GM21360 (cell line): Measurements from ENCODE around the gene KRT12.
"Not testable (repeated sequence)": the region's sequence is repeated elsewhere in the genome, so short reads cannot be mapped to it uniquely, and the experiment has no call there.

Experiments
- ATAC-seq: cut with Tn5 transposase; IDR thresholded peaks from one replicate; pipeline ENCODE4 v1.9.1; 2021; ENCODE audit warnings: mild to moderate bottlenecking, moderate library complexity; ENCODE audit not compliant: unreplicated experiment

Gene KRT12

DNA sequence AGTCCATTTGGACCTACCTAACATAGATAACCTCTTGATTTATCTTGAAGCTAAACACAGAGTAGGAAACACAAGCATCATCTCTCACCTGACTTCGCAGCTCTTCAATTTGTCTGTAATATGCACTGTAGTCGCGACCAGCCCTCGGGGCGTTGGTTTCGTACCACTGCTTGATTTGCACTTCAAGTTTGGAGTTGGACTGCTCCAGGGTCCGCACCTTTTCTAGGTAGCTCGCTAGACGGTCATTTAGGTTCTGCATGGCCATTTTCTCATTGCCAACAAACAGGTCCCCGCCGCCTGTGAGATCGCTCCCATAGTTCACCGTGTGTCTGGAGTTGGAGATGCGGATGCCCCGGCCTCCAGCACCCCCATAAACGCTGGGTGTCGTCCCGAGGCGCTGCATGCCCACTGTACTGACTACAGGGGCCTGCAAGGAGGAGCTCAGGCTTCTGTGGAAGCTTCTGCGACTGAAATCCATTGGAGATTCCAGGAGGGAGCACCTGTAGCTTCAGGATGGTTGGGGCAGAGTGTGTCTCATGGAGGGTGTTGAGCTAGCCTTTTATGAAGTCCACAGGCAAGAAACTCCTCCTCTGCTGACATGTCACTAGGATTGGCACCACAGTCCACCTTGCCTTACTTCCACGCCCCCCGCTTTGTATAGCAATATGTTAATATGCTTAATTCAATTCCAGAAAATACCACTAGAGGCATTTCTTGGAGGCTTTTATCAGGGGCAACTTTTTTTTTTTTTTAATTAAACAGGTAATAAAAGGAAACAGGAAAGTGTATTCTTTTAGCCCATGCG, 17.9 kb upstream of the KRT12 start, which contains the start of gene KRT20:
Gene KRT20 (minus strand): TSS at position 535 of the 805 bp plus-strand sequence. CDS start 57 bp downstream, at position 478.
- no peak for ATAC-seq

DNA sequence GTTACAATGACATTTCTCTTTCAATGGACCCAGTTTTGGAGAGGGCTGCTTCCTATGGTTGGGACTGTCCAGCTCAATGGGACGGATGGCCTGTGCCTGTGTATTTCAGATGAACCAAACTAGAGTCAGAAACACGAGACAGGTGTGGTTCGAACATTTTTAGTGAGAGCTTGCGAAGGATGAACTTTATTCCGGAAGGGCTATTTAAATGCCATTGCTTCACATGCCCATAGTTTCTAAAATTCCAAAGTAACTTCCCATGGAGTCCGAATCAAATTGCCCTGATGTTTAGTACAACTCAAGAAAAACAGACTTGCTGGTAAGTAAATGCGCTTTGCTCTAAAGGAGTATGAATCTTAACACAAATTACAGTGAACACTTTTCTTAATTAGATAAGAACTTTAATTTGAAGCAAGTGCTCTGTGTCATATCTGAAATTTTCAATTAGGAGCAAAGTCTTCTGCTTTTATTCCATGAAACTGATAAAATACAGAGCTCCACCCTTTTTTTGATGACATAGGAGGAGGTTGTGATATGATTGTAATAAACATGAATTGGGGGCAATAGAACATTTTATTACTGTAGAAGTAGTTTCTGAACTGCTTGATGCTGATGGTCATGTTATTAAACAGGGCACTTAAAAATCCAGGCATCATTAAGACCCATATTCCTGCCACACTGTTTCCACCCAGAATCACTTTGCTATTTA, 16.8 kb upstream of the KRT12 start:
- ATAC-seq = no peak

DNA sequence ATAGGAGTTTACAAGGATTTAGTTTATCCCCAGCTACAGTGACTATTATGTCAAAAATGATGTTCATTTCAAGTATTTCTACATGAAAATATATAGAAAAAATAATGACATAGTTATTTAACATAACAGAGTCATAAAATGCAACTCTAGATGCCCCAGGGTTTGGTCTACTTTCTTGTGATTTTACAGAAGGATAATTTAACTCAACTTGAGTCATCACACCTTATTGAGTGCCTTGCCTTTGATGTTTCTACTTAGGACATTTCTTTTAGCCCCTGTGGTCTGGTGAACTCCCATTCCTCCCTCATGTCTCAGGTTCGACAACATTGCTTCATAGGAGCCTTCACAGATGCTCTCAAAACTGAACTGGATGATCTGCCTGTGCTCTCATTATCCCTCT, 16.0 kb upstream of the KRT12 start:
- ATAC-seq = no peak

DNA sequence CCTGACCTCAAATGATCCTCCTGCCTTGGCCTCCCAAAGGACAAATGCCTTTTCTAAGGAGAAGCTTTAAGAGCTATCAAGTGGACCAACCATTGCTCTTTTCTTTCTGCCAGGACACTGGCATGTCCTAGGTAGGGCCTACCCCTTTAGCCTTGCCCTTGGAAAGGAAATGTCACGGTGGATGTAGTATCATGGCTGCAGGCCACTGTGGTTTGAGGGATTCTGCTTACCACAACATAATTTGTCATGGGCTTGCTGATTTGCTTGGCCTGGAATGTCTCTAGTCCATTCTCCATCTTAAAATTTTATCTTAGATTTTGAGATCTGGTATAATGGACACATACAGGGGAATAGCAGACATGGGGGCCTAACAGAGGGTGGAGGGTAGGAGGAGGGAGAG, 12.0 kb upstream of the KRT12 start:
- no peak for ATAC-seq

- no peak for ATAC-seq
Observed at GRCh38 chr17:40878044-40878443, 11.0 kb upstream of the KRT12 start.

- ATAC-seq = no peak
Observed at GRCh38 chr17:40873801-40874200, 6.8 kb upstream of the KRT12 start.

DNA sequence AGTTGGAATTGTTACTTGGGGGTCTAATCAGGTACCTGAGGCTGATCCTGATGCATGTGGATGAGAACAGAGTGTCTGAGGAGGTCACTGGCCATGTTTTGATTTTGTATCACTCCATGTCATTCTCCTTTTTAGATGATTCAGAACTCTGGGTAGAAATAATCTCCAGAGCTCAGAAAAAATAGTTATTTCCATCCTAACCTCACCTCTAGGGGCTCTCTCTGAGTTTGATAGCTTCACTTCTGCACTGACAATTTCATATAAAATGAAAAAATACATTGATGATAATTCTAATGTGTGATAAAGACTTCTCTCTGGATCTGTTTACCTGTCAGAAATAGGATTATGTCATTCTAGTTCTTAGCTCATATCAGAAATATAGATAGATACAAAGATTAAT, 6.2 kb upstream of the KRT12 start:
- ATAC-seq = no peak

DNA sequence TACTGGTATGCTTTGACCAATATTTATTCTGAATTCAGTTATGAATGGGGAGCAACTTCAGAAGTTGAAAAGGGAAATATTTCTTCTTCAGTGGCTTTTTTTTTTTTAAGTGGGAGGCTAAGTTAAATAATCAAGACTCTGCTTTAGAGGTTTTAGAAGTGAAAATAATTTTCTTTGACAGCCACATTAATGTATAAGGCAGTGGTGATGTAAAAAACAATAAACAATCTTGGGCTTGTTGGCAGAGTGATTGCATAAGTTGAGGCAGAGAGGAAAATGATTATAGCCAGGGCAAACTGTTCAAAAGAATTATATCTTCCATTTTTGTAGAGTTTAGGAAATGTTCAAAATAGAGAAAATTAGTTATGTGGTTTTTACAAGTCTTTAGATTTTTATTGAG, 5.4 kb upstream of the KRT12 start:
- no peak for ATAC-seq

GRCh38 chr17:40871316-40871715, 4.3 kb upstream of the KRT12 start:
- no peak for ATAC-seq

GRCh38 chr17:40870136-40870535, 3.1 kb upstream of the KRT12 start:
- no peak for ATAC-seq

GRCh38 chr17:40864661-40865390, 2.2 kb downstream of the KRT12 start:
- no peak for ATAC-seq

DNA sequence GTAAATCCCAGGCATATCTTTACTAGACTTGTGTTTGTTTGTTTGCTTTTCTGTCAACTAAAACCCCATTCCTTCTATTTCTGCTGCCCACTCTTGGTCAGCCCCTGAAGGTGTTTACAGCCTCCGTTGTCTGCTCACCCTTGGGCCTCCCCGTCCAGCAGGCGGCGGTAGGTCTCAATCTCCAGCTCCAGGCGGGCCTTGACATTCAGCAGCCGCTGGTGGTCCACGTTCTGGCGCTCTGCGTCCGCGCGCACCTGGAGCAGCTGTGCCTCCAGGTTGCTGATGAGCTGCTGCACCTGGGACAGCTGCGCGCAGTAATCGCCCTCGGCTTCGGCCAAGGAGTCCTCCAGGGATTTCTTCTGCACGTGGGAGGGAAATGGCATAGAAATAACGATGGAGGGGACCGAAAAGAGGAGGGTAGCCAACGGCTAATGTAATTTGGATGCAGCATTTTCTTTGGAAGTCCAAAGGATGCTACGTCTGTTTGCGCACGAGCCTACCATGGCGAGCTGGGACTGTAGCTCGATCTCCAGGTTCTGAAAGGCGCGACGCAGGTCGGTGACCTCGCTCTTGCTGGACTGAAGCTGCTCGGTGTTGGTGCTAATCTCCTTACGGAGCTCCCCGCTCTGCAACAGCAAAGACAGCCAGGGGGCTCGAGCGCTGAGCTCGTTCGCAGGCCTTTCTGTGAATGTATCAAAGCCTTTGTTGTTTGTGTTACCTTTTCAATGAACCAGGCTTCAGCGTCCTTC, 3.9 kb downstream of the KRT12 start:
- ATAC-seq = no peak

DNA sequence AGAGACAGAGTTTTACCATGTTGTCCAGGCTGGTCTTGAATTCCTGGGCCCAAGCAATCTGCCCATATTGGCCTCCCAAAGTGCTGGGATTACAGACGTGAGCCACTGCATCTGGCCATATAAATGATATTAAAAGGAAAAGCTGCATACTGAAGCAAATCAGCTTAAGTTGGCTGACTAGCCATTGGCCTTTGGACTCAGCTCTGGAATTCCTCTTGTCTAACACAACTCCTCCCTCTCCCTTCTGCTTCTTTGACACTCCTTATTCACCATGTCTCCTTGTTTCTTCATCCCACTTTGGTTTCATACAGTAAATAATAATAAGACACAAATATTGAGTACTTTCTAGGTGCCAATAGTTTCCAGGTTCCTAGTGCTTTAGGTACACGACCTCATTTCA, 7.5 kb downstream of the KRT12 start:
- ATAC-seq = no peak

DNA sequence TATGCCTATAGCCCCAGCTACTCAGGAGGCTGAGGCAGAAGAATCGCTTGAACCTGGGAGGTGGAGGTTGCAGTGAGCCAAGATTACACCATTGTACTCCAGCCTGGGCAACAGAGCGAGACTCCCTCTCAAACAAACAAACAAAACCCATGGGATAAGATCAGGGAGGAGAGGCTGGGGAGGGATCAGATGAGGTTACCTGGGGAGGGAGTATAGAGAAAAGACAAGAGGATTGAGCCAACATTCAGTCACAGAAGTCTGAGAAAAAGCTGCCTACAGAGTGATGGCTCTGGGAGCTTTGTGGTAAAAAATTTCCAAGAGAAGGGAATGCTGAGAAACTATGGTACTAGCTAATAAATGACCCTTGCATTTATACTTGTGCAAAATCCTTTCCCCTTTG, 8.4 kb downstream of the KRT12 start:
- ATAC-seq = not testable (repeated sequence)

- no peak for ATAC-seq
Observed at GRCh38 chr17:40857535-40857934, 9.5 kb downstream of the KRT12 start.

GRCh38 chr17:40854175-40854814, 12.7 kb downstream of the KRT12 start:
- no peak for ATAC-seq

DNA sequence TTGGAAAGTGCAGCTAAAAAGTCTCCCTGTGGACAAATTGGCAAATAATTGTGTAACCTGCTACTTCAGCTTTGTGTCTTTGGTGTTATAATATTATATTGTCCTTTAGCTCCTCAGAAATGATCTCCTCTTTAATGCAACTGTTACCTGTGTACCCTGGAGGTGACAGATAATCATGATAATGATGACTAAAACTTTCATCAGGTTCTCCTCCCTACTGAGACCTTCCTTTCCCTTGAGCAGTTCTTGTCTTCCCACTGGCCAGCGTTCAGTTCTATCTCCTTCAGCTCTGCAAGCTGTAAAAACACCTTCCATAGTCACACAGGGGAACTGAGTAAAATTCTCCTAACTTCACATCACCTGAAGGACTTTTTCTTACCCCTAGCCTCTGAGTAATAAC, 14.7 kb downstream of the KRT12 start:
- ATAC-seq = no peak

DNA sequence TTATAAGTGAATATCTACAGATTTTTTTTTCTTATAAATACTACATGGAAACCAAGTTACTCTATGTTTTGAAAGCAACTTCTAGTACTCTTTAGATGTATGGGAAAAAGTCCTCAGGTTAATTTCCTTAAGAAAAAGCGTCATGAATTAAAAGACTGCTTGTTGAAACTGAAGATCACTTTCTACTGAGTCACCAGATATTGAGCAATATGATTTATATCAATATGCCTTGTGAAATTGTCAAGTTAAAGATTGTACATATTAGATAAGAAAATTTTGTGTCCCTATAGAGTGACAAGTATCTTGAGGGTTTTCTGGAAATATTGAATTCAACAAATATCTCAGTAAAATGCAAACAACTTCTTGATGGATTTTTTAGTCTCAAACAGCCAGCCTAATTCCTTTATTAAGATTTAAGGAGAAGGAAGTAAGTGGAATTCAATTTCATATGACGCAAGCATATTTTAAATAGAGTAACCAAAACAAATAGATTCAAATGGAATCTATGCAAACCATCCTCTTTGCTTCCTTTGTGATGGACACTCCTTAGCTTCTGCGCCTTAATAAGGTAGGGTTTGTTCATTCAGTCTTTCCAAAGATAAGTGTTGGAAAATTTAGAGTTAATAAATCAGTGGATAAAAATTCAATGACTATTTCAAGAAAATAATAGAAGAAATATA, 16.6 kb downstream of the KRT12 start:
- ATAC-seq = no peak

- no peak for ATAC-seq
Observed at GRCh38 chr17:40849723-40850122, 17.3 kb downstream of the KRT12 start.
